ENCODE results near the gene CLEC17A.
"Not testable (repeated sequence)": the region's sequence is repeated elsewhere in the genome, so short reads cannot be mapped to it uniquely, and the experiment has no call there.

Gene CLEC17A, protein sequence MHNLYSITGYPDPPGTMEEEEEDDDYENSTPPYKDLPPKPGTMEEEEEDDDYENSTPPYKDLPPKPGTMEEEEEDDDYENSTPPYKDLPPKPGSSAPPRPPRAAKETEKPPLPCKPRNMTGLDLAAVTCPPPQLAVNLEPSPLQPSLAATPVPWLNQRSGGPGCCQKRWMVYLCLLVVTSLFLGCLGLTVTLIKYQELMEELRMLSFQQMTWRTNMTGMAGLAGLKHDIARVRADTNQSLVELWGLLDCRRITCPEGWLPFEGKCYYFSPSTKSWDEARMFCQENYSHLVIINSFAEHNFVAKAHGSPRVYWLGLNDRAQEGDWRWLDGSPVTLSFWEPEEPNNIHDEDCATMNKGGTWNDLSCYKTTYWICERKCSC

DNA sequence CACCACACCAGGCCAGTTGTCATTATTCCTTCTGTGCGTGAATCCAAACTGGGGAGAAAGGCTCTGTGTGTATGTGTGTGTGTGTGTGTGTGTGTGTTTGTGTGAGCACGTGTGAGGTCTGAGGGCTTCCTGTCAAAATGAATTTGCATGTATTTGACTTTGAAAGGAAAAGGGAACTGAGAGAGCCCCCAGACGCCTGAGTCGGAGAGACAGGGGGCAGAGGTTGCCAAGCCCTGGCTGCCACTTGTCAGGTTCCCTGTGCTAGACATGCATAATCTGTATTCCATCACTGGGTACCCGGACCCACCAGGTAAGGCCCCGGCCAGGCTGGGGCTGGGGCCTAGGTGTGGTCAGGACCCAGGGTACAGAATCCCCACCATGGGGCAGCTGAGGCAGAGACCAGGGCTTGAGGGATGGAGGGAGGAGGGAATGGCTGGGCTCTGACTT, at the start of gene CLEC17A:
CLEC17A (plus strand) TSS at position 191 of the 447 bp plus-strand sequence; CDS start at position 268, 77 bp downstream.
- DNase-seq (ENCODE audit: low read depth in 1 of 2, low spot score in 1 of 2), result no peak

DNA sequence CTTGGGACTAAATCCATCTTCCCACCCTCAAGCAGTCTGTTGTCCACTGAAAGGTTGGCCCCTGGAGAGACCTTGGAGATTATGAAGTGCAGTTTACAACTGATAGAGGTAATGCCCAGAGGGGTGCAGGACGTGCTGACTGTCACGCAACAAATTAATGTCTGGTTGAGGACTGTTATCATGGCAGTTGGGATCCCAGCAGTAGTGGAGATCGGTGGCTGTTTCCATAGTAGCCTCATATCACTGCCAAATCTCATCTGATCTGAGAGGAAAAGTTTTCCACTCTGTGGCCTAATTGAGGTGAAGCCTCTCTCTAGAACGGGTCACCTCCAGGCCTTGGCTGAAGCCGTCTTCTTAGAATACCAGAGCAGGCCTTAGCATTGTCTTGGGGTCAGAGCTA, 49.4 kb upstream of the CLEC17A start:
- no peak for DNase-seq (ENCODE audit: low read depth in 1 of 2, low spot score in 1 of 2)

DNA sequence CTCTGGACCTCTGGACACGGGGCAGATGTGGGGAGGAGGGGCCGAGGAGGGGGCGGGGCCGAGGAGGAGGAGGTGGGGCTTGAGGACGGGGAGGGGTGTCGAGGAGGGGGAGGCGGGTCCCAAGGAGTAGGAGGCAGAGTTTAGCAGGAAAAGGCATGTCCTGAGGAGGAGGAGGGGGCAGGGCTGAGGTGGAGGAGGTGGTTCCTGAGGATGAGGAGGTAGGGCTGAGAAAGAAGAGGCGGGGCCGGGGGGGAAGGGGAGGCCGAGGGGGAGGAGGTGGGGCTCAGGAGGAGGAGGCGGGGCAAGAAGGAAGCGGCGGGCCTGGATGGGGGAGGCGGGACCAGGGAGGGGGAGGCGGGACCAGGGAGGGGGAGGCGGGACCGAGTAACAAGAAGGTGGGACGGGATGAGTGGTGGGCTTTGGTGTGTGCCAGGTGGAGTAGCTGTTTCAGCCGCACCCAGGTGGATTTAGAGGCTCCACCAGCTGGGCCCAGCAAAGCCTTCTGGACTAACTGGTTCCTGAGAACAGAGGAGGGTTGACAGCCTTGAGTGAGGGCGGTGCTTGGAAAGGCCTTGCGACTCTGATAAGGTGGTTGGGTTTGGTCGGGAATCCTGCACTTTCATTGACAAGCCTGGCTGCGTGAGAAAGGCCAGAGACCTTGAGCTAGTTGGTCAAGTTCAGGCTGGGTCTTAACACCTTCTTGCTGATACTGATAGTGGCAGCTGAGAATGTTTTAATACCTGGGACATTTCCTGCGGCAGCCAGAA, 45.8 kb upstream of the CLEC17A start:
- peak in 1 of 2 donors; percentile 26 for DNase-seq (ENCODE audit: low read depth in 1 of 2, low spot score in 1 of 2)

DNA sequence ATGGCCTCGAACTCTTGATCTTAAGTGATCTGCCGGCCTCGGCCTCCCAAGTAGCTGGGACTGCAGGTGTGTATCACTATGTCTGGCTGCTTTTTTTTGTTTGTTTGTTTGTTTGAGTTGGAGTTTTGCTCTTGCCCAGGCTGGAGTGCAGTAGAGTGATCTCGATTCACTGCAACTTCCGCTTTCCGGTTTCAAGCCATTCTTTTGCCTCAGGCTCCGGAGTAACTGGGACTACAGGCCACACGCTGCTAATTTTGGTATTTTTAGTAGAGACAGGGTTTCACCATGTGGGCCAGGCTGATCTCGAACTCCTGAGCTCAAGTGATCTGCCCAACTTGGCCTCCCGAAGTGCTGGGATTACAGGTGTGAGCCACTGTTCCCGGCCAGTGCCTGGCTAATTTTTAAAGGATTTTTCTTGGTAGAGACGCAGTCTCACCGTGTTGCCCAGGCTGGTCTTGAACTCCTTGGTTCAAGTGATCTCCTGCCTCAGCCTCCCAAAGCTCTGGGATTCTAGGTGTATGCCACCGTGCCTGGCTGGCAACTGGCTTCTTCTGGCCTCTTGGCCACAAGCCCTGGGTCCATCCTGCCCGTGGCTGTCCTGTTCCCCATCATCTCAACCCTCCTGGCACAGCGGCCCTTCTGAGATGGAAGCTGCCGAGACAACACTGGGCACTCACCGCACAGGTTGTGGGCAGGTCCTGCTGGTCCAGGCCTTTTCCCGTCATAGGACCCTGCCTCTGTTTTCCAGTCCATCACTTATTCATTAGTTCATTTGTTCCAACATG, 42.0 kb upstream of the CLEC17A start:
- DNase-seq (ENCODE audit: low read depth in 1 of 2, low spot score in 1 of 2), result no peak

DNA sequence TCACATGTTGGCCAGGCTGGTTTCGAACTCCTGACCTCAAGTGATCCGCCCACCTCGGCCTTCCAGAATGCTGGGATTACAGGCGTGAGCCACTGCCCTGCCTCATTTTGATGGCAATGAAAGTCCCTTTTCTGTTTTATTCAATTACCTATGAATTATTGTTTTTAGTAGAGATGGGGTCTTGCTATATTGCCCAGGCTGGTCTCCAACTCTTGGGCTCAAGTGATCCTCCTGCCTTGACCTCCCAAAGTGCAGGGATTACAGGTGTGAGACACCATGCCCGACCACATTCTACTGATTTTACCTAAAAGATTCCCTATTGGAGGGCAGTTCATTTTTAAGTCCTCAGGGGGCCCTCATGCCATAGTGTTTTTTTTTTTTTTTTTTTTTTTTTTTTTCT, 40.9 kb upstream of the CLEC17A start:
- DNase-seq (ENCODE audit: low read depth in 1 of 2, low spot score in 1 of 2), result not testable (repeated sequence)

DNA sequence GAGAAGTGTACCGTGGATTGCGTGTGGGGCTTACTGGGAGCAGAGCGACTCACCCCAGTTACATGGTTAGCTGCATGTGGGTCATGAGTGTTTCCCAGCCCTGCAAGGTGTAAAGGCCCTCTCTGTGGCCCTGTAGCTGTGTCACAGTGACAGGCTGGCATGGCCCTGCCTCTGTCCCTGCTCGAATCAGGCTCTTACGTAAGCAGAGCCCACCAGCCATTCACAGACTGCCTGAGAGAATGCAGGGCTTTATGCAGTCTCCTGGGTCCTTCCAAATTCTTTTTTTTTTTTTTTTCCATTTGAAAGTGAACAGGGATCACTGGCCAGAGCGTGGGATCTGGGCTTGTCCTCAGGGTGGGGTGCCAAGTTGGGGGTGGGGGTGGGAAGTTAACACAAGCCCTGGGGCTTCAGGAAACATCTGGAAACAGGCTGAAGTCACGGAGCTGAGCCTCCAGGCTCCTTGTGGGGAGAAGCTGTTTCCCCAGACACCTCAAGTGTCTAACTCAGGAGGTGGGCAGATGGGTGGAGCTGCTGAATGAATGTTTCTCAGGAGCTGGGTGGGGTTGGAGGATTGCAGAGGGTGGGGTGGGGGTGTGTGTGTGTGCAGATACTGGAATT, 40.1 kb upstream of the CLEC17A start:
- no peak for DNase-seq (ENCODE audit: low read depth in 1 of 2, low spot score in 1 of 2)

DNA sequence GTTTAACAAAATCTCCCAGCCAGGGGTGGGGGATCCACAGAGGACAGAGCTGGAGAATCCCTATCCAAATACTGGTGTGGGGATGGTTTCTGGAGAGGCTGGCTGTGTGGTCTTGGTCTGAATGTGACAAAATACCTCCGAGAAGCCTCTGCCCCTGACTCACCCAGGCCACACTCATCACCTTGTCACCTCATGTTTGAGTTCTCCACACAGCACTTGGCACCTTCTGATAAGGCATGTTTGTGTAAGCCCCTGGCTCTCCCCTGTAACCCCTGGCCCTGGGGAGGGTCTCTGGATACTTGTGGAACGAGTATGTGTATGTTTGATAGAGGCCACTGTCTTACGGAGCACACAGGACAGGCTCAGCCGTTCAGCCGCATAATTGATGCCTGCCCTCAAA, 38.8 kb upstream of the CLEC17A start:
- no peak for DNase-seq (ENCODE audit: low read depth in 1 of 2, low spot score in 1 of 2)

DNA sequence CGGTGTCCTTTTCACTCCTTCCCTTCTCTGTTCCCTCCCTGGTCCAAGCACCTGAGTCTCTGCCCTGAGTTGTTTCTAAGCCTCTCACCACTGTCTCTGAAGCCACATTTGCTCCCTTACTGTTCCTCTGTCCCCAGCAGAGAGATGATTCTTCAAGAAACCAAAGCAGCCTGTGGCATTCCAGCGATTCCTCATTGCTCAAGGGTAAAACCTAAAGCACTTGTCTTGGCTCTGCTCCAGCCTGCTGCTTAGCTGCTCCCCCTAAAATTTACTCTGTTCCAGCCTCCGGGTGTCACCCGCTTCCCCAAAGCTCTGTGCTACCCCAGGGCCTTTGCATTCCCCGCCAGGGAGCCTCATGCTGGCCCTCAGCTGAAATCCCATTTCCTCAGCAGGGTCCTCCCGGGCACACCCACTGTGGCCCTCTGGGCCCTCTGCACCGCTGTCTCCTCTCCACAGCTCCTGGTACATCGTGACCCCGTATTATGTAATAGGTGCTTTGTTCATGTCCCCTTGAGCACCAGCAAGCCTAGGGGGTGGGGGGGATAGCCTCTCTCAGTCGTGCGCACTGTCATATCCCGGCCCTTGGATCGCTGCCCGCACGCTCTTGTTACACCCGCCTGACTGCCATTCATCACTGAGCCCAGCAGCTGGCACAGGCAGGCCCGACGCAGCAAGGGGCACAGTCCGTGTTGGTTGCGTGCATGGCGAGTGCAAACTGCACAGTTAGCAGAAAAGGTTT, 37.7 kb upstream of the CLEC17A start:
- no peak for DNase-seq (ENCODE audit: low read depth in 1 of 2, low spot score in 1 of 2)

DNA sequence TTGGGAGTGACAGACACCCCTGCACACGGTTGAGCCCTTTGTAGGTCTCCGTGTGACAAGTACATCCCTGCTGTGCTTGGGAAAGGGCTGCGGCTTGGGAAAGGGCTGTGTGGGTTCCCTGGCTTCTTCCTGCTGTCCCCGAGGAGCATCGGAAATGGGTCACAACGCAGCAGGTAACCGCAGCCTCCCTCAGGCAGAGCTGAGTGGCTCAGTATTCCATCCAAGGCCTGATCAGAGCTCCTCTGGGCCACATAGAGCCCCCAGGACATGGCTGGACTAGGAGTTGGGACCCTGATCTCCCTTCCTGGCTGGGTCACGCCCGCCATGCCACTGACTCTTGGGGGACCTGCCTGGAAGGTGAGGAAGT, 37.2 kb upstream of the CLEC17A start:
- no peak for DNase-seq (ENCODE audit: low read depth in 1 of 2, low spot score in 1 of 2)

DNA sequence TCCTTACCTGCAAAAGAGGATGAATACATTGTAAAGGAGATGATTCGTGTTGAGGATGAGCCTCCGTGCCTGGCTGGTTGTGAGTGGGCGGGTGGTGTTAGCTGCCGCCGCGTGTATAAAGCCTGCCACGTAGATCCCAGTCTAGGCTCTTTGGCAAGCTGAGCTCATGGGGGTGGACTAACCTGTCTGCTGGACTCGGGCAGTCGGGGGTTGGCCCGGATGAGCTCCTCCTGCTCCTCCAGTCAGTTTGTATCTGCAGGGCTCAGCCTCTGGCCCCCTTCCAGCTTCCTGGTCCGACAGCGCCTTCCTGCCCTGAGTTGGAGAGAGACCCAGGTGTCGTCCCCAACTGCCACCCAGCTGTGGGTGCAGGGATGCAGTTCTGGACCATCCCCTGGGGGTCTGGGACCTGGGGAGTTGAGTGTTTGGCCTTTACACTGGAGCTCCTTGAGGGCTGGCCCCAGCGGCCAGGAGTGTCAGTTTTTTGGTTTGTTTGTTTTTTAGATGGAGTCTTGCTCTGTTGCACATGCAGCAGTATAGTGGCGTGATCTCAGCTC, 32.6 kb upstream of the CLEC17A start:
- DNase-seq (ENCODE audit: low read depth in 1 of 2, low spot score in 1 of 2), result no peak

DNA sequence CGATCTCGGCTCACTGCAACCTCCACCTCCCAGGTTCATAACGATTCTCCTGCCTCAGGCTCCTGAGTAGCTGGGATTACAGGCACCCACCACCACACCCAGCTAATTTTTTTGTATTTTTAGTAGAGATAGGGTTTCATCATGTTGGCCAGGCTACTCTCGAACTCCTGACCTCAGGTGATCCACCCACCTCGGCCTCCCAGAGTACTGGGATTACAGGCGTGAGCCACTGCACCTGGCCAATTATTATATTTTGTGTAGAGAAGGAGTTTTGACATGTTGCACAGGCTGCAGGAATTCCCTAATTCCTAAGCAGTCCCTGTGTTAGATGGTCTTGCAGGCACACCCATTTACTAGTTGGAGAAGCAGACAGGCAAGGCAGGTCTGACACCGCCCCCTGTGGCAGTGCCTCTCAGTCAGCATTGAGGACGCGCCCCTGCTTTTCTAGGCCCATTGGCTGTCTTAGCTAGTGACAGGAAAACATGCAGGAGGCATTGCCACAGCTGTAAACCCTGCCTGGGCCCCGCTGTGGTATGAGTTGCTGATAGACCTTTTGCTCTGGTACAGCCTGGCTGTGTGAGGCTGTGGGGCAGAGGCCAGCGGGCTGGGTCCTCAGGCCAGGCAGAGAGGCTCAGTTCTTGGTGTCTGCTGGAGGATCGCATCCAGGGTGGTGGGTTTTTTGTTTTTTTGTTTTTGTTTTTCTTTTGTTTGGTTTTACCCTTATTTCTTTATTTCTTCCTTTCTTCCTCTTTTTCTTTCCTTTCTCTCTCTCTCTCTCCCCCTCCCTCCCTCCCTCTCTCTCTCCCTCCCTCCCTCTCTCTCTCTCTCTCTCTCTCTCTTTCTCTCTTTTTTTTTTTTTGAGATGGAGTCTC, 31.5 kb upstream of the CLEC17A start:
- DNase-seq (ENCODE audit: low read depth in 1 of 2, low spot score in 1 of 2), result peak; percentile 51 to 63

DNA sequence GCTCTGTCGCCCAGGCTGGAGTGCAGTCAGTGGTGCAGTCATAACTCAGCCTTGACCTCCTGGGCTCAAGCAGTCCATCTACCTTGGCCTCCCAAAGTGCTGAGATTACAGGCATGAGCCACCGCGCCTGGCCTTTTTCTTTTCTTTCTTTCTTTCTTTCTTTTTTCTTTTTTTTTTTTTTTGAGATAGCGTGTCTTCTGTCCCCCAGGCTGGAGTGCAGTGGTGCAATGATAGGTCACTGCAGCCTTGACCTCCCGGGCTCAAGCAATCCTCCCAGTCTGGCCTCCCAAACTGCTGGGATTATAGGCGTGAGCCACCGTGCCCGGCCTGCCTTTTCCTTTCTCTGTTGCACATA, 30.9 kb upstream of the CLEC17A start:
- DNase-seq (ENCODE audit: low read depth in 1 of 2, low spot score in 1 of 2), result not testable (repeated sequence)

DNA sequence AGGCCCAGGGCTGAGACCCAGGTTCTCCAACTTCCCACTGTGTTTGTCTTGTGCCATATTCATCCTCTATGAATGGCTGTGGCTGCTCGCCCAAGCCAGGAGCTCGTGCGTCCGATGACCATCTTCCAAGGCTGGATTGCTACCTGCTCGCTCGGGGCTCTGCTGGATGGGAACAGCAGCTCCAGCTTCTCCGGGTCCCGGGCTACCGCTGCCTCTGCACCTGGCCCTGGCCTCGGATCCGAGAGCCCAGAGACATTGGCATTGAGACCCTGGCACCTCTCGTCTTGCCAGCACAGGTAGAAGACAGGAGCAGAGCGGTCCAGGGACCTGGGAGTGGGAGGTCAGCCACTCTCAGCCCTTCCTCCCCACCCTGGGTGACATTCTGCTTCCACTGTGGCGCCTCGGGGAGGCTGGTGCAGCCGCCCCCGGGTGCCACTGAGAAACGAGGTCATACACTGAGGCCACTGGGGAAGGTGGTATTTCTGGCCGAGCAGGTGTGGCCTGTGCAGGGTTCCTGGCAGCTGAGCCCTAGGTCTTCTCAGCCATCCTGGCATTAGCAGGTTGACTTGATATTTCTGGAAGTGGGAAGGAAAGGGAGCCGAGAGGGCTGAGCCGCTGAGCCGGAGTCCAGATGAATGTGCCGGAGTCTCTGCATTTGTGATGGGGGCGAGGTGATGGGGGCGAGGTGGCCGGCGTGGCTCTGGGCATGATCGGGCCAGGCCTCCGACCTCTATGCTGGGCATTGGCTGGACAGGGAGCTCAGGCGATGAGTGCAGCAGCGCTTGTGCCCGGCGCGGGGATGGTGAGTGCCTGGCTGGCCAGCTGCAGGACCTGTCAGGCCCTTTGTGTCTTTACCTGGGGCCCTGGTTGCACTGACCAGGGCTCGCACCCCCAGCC, 29.6 kb upstream of the CLEC17A start:
- no peak for DNase-seq (ENCODE audit: low read depth in 1 of 2, low spot score in 1 of 2)

DNA sequence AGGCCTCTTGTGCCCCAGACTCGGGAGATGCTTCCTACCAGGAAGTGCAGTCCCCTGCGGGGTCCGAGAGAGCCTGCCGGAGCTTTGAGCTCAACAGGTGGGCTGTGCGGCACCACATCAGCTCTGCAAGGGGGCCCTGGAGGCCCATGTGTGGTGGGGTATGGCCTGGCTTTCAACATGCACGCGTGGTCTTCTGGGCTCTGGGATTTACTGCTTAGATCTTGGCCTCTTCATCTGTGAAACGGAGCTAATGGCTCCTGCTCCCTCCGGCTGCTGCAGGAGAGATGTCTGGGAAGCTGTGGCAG, 29.0 kb upstream of the CLEC17A start:
- DNase-seq (ENCODE audit: low read depth in 1 of 2, low spot score in 1 of 2), result no peak

DNA sequence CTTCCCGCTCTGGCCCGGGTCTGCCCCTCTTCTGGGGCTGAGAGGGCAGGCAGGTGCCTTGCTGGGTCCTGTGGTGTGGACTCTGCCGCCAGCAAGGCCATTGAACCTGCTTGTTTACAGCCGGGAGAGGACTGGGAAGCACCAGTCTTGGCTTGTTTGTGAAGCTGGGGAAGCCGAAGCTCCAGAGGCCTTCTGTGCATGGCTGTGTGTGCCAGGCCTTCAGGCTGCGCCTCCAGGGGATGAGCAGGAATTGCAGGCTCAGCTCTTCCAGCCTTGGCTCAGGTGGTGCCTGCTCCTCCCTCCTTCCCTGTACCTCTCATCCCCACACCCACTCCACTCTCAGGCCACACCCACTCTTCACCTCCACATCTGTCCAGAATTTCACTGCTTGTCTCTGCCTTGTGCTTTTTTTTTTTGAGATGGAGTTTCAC, 28.5 kb upstream of the CLEC17A start:
- no peak for DNase-seq (ENCODE audit: low read depth in 1 of 2, low spot score in 1 of 2)

DNA sequence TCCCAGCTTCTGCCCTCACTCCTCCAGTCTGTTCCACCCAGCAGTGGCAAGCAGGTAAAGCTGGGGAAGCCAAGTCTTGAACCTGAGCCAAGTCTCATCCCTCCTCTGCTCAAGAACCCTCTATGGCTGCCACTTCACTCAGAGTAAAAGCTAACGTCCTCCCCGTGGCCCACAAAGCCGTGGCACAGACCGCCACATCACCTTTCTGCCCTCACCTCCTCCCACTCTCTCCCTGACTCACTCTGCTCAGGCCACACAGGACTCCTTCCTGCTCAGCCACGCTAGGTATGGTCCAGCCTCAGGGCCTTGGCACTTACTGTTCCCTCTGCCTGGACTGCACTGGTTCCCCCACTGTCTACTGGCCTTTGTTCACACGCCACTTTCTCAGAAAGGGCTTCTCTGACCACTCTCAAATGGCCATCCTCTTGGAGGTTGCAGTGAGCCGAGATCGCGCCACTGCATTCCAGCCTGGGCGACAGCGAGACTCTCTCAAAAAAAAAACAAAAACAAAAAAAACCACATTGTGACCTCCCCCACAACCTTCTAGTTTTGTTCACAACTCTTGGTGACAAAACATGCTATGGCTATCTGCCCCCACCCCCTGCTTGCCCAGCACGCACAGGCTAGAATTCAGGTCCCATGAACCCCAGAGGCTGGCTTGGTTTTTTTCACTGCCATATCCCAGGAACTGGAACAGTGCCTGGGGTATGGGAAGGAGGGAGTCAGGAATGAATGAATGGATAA, 26.8 kb upstream of the CLEC17A start:
- DNase-seq (ENCODE audit: low read depth in 1 of 2, low spot score in 1 of 2), result no peak

DNA sequence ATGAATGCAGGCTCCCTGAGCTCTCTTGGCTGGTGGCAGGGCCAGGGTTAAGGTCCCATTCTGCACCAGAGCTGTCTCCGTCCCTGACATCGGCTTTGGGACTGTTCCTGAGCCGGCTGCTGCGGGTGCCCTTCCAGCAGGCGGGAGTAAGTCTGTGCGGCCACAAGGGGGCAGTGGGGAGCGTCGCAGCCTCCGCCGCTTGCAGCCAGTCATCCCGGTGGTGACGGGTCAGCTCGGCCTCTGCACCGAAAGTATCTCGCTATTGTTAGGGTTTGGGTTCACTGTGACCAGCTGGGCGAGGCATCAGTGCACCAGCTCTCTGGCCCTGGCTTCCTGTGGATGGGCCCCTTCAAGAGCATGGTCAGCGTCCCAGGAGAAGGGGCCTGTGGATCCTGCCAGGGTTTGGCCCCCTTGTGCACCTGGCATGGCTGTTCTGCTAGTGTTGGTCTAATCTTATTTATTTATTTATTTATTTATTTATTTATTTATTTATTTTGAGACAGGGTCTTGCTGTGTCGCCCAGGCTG, 26.2 kb upstream of the CLEC17A start:
- peak; percentile 32 to 61 for DNase-seq (ENCODE audit: low read depth in 1 of 2, low spot score in 1 of 2)

All from stimulated activated CD4-positive, alpha-beta T cell treated with anti-CD3 and anti-CD28 coated beads, Interleukin-15, amount 100 ng/mL, for 1 hour (primary cell).